T-helper 22 cell (primary cell): ENCODE measurements around the gene SPSB4.

Experiments used
- DNase-seq: peaks from one replicate; pipeline ENCODE4 v3.0.0-alpha.2; 2020; ENCODE audit warnings: low read depth

Gene SPSB4

GRCh38 chr3:141152801-141153678, 101.9 kb downstream of the SPSB4 start:
- no peak for DNase-seq

DNA sequence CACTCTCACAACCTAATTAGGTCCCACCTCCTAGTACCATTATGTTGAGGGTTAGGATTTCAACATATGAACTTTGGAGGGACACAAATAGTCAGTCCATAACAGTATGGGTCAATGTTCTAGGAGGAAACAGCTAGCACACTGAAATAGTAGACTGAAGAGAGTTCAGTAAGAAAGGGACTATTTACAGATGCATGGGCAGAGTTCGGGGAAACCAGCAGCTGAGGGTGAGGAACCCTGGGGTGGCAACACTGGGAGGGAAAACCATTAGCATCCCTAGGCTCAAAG, 102.5 kb downstream of the SPSB4 start:
- DNase-seq, result no peak

- no peak for DNase-seq
These were observed 113.7 kb downstream of the SPSB4 start for GRCh38 chr3:141164852-141165251.

DNA sequence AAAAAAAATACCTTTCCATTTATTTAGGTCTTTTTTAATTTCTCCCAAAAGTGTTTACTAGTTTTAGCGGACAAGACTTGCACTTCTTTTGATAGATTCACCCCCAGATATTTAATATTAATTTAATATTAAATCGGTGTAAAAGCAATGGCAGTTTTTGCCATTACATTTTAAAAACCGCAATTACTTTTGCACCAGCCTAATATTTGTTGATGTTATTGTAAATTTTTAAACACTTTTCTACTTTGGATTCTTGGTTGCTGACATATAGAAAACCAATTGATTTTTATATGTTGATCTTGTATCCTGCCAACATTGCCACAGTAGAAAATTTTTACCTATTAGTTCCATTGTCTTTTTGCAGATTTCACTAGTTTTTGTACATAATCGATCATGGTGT, 116.5 kb downstream of the SPSB4 start:
- DNase-seq, result no peak

DNA sequence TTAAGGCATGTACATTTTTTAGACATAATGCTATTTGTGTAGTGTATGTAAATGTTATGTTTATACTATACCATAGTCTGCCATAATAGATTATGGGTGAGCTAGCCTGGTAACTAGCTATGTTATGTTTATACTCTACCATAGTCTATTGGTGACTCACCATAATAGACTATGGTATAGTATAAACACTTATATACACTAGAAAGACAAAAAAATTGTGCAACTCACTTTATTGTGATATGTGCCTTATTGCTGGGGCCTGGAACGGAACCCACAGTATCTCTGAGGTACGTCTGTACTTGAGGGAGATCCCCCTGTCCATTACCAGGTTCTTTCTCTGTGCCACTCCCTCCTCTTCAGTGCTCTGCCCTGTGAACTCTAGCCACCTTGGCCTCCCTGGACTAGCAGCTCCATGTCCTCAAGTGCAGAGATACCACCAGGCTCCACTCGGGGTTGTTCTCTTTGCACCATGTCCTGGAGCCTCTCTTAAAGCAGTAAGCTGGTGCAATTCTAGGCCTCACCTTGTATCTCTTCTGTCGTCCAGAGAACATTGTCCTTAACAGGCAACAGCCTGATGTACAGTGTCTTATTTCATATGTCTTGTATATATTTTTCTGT, 119.6 kb downstream of the SPSB4 start:
- no peak for DNase-seq

- DNase-seq, result no peak
These were observed 123.5 kb downstream of the SPSB4 start for GRCh38 chr3:141174674-141175073.

GRCh38 chr3:141176775-141177174, 125.6 kb downstream of the SPSB4 start:
- DNase-seq, result no peak

DNA sequence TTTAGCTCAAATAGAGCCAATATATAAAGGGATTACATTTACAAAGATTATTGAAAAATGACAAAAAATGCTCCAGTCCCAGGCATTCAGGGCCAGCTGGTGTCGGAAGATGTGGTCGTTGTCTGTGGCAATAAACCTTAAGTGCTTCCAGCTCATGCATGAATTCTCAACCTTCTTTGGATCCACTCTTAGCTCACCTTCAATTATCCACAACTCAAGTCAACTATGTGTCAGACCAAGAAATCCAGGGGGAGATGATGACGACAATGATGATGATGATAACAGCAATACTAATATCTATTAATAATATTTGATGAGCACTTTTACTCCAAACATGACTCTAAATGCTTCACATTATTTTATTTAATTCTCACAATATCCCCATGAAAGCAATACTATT, 126.9 kb downstream of the SPSB4 start:
- no peak for DNase-seq

- no peak for DNase-seq
These were observed 127.4 kb downstream of the SPSB4 start for GRCh38 chr3:141178551-141178950.

GRCh38 chr3:141179983-141180382, 128.8 kb downstream of the SPSB4 start:
- DNase-seq, result no peak

- no peak for DNase-seq
These were observed 130.0 kb downstream of the SPSB4 start for GRCh38 chr3:141181196-141181595.

DNA sequence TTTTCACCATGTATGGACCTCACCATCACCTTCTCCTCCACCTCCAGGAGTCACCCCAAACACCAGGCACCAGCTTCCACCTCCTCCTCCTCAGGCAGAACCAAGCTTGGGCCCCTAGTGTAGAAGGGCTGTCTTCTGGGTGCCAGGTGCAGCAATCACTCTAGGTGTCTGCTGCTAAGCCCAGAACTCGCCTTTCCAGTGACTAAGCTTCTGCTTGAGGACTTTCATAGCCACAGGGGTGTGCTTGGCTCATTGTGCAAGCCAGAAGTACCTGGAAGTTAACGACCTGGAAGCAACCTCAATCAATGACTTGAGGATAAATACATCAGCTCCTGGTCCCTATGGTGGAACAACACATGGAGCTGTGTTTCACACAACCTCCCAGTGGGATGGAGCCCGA, 130.7 kb downstream of the SPSB4 start:
- no peak for DNase-seq

DNA sequence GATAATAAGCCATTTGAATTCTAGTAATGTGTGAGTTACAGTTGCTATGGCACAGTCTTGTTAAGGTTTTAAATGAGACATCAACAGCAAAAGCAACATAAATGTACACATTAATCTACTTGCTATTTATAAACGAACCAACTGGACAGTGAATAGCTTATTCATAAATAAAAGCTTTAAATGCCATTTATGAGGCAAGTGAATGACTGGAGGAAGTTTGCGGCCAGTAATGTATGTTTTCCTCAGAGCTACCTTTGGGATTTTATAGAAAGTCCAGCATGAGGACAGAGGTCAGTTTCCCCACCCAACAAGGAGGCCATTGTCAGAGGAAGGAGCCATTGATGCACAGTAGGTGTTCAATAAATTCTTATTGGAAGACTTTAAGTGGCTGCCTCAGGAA, 132.5 kb downstream of the SPSB4 start:
- no peak for DNase-seq

DNA sequence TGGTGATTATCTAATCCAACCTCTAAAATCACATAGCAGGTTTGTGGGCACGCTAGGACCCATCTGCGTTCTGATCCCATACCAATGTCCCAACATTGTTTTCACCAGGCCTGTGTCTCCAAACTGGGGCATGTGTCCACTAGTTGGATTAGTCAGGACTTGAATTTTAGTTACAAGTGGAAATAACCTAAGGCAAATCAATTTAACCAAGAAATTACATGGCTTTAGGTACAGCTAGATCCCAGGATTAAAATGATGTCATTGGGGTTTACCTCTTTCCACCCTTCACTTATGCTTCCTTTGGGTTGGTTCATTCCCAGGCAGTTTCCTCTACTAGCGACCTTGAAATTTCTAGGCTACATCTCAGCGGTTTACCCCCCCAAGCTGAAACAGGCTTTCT, 133.3 kb downstream of the SPSB4 start:
- no peak for DNase-seq

- no peak for DNase-seq
These were observed 140.1 kb downstream of the SPSB4 start for GRCh38 chr3:141191097-141191749.

DNA sequence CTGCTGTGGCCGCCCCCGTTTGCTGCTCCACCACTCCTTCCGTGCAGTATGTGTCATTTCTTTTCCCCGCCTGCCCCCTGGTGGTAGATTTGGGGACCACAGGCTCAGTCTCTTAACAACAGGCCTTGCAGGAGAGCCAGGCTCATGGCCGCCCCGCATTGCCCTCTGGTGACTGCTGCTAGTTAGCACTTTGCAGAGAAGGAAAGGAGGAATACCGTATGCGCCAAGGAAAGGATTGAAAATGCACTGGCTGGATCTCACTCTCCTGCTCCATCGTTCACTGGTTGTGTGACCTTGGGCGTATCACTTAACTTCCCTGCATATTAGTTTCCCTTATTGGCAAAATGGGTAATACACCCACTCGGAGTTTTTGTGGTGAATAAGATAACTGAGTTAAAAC, 141.2 kb downstream of the SPSB4 start:
- DNase-seq, result peak; percentile 72

DNA sequence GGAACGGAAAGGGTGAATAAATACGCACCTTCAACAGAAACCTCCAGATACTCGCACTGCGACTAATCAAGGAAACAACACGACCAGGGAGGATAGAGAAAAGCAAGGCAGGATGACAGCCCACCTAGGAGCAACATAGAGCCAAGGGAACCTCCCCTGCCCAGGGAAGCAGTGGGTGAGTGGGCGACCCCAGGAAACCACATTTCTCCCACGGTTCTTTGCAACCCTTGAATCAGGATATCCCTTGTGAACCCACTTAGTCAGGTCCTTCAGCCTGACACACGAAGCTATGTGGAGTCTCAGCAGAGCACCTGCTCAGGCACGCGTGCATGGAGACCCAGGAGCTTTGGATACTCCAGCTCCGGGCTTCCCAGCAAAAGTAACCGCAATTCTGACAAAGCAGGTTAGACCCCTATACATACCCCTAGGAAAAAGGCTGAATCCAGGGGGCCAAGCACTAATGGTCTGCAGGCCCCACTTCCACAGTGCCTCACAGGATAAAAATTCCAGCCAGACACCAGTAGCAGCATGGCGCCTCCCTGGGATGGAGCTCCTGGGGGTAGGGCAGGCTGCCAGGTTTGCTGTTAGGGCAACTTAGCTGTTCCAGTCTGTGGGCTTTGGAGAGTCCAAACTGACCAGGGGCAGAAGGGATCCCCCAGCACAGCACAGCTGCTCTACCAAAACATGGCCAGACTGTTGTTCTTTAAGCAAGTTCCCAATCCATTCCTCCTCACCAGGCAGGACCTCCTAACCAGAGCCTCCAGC, 142.1 kb downstream of the SPSB4 start:
- DNase-seq, result no peak
